PC-3 (cell line): Measurements from ENCODE around the gene BORCS5.

Experiments
- CTCF ChIP-seq: fragments of 300-600 bp; sonication (generic); conservative IDR thresholded peaks from 2 replicates; pipeline ENCODE4 v1.5.1; 2017; ENCODE audit warnings: antibody characterized with exemption, low read depth, mild to moderate bottlenecking, low read length
- EZH2 ChIP-seq: fragments of 300-600 bp; sonication (generic); IDR thresholded peaks from one replicate; pipeline ENCODE4 v1.6.1; 2017; ENCODE audit warnings: antibody characterized with exemption, mild to moderate bottlenecking, low read length; ENCODE audit not compliant: unreplicated experiment

DNA sequence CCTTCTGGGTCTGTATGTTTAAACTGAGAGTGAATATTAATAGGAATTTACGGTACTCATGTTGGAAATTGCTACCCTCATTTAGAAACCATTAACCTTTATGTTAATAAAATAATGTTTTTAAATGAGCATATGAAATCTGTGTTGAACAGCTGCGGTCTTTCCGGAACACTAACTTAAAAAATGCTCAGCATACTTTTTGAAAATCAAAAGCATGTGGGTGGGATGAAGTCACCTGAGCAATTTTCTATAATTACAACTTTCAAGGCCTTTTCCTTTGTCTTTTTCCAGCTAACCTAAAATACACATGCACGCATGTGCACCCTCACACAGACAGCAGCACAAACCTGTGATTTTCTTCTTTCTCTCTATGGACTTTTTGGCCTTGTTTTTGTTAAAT lies 39.8 kb downstream of the BORCS5 start:
- TF ChIP-seq CTCF (no peak), EZH2 (no peak)
